Prostate gland (tissue), 2 donors: ENCODE results near the gene CEP131. TPM values are rescaled to one million over a fixed set of nuclear protein-coding genes. Genes with fewer than 3 reads are reported as not detected.
"Not testable (repeated sequence)": the region's sequence is repeated elsewhere in the genome, so short reads cannot be mapped to it uniquely, and the experiment has no call there.

ENCODE experiments used
- DNase-seq: peaks from one replicate; pipeline ENCODE4 v3.0.0-alpha.2; 2019; ENCODE audit warnings: low spot score
- H3K27ac ChIP-seq, 2 donors: fragments of 200-600 bp; sonication (generic); 2 replicates each; pipeline ENCODE4 v1.5.1; 2017 to 2019
- H3K27me3 ChIP-seq: fragments of 200-600 bp; sonication (generic); replicated peaks from 2 replicates; pipeline ENCODE4 v1.5.1; 2019; ENCODE audit not compliant: insufficient read depth
- H3K36me3 ChIP-seq, 2 donors: fragments of 200-600 bp; sonication (generic); 1 replicate in 1 of 2; 2 replicates in 1 of 2; pipeline versions ENCODE4 v1.5.1 to v1.8.1; 2017 to 2019
- H3K4me1 ChIP-seq: fragments of 200-600 bp; sonication (generic); replicated peaks from 2 replicates; pipeline ENCODE4 v1.5.1; 2019
- H3K4me3 ChIP-seq, 2 donors: fragments of 200-600 bp; sonication (generic); 2 replicates each; pipeline ENCODE4 v1.5.1; 2017 to 2019
- H3K9me3 ChIP-seq: fragments of 200-600 bp; sonication (generic); 2 replicates; pipeline ENCODE4 v1.5.1; 2017
- POLR2A ChIP-seq: fragments of 450-650 bp; IDR thresholded peaks from one replicate; pipeline ENCODE4 v1.6.1; 2016; ENCODE audit warnings: antibody characterized with exemption, mild to moderate bottlenecking
- POLR2AphosphoS5 ChIP-seq: sonication (generic); formaldehyde crosslinking; IDR thresholded peaks from one replicate; pipeline ENCODE4 v1.6.1; 2017; ENCODE audit warnings: antibody characterized with exemption
- WGBS: methylation state at CpG from one replicate; pipeline ENCODE4 v1.1.5; 2018; 5-methylcytosine and 5-hydroxymethylcytosine counted together
- intact Hi-C: fragments of 100-400 bp; cut with DNase I; formaldehyde crosslinking; loops from one replicate; pipeline ENCODE4 v1.14.2; 2022
- total RNA-seq, 2 donors: library from RNA; depleted of rRNA; stranded (reverse); fragments of >200 nt; gene quantifications; one replicate each; pipeline ENCODE4 v1.1.0, GENCODE V29; 2016
- TF ChIP-seq, protein P1 (sequence below), 4 experiments: fragments of 200-600 bp in 2 of 4; fragments of 450-650 bp in 2 of 4; sonication (generic) in 2 of 4; IDR thresholded peaks; 1 replicate in 3 of 4; 2 replicates in 1 of 4; pipeline ENCODE4 v1.5.1; 2016 to 2019; ENCODE audit warnings: antibody characterized with exemption in 4 of 4, mild to moderate bottlenecking in 2 of 4, moderate library complexity in 2 of 4

Gene CEP131
- total RNA-seq, 2 donors from 2014 or later: 7.1 to 24.0 TPM

DNA sequence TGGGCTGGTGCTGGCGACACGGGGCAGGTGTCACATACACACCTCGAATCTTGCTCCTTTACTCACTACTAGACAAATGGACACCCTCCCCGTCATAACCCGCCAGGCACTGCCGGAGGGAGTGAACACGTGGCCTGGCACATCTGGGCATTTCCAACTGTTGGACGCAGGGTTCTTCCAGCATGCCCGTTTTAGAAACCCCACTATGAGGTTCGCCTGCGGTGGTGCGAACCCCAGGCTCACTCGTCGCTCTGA lies 6.8 kb upstream of the CEP131 start:
- H3K9me3 ChIP-seq: no peaks in the 10 kb centered on the region
- WGBS: 93% methylated on average over 14 of the region's 14 CpGs
- DNase-seq: no peak
- TF ChIP-seq, protein P1, sequence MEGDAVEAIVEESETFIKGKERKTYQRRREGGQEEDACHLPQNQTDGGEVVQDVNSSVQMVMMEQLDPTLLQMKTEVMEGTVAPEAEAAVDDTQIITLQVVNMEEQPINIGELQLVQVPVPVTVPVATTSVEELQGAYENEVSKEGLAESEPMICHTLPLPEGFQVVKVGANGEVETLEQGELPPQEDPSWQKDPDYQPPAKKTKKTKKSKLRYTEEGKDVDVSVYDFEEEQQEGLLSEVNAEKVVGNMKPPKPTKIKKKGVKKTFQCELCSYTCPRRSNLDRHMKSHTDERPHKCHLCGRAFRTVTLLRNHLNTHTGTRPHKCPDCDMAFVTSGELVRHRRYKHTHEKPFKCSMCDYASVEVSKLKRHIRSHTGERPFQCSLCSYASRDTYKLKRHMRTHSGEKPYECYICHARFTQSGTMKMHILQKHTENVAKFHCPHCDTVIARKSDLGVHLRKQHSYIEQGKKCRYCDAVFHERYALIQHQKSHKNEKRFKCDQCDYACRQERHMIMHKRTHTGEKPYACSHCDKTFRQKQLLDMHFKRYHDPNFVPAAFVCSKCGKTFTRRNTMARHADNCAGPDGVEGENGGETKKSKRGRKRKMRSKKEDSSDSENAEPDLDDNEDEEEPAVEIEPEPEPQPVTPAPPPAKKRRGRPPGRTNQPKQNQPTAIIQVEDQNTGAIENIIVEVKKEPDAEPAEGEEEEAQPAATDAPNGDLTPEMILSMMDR (IDR thresholded peaks at IDR 0.05): no peak
- TF ChIP-seq POLR2AphosphoS5 (no peak), POLR2A (no peak)
- no peaks in the 10 kb centered on the region for H3K4me1 ChIP-seq
- no peak overlapping the region for H3K4me3 ChIP-seq
- H3K27me3 ChIP-seq: no peaks in the 10 kb centered on the region
- H3K36me3 ChIP-seq: peaks cover 0 to 4% of the 10 kb centered on the region in 2 donors
- H3K27ac ChIP-seq: no peak overlapping the region
- intact Hi-C loops: no loop called here

DNA sequence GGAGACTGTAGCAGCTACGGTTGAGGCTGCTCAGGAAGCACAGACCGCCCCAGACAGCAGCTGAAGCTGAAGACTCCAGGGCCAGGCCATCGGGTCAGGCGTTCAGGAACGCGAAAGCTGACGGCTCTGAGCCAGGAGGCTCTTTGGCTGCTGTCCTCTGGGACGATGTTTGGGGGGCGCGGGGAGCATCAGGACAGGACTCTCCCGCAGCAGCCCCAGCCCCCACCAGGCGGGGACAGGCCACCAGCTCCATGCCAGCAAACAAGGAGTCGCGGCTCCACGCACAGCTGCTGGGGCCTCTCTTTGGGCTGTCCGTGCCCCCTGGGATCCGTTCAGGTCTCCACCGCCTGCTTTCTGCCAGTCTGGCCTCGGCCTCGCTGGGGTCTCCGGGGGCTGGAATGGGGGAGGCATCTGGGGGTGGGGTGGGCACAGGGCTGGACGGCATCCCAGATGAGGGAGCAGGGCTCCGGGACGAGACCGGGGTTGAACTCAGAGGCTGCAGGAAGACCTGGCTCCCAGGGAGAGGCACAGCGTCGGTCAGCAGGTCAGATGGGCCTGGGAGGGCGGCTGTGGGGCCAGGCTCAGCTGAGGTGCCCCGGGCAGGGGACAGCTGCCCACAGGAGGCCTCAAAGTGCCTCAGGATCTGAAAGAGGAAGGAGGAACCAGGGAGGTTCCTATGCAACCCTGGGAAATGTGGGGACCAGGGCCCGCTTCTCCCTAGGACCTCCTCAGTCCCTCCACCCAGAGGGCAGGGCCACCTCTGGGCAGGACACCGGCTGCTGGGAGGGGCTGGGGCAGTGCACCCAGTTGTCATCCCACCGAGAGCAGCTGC lies 6.3 kb upstream of the CEP131 start:
- WGBS: 90% methylated on average over 27 of the region's 32 CpGs
- no peak overlapping the region for H3K4me3 ChIP-seq
- intact Hi-C loops: no loop called here
- no peaks in the 10 kb centered on the region for H3K9me3 ChIP-seq
- H3K27ac ChIP-seq: no peak overlapping the region
- H3K4me1 ChIP-seq: no peaks in the 10 kb centered on the region
- no peak for DNase-seq
- no peaks in the 10 kb centered on the region for H3K27me3 ChIP-seq
- peaks cover 0 to 4% of the 10 kb centered on the region in 2 donors for H3K36me3 ChIP-seq
- TF ChIP-seq, protein P1 (IDR thresholded peaks at IDR 0.05): no peak
- TF ChIP-seq POLR2AphosphoS5 (no peak), POLR2A (no peak)

DNA sequence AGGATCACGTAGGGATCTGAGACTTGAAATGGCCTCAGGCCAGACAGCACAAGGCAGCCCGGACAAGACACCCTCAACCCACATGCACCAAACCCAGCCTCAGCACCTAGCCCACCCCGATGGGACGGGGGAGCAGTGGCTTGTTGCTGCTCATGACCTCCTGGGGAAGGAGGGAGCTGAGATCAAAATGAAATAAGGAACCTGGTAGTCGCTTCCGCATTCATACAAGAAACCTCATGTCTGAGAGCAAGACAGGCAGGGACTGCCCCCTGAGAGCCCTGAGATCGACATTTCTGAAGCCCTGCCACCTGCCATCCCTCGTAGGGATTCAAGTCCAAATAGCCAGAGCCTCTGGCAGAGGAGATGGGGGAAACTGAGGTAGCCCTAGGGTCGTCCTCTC lies 5.7 kb upstream of the CEP131 start:
- peaks cover under 1% of the 10 kb centered on the region for H3K4me1 ChIP-seq
- 79% methylated on average over 9 of the region's 9 CpGs for WGBS
- no peak overlapping the region for H3K27ac ChIP-seq
- no peak for TF ChIP-seq POLR2AphosphoS5
- no peak overlapping the region for H3K4me3 ChIP-seq
- no peaks in the 10 kb centered on the region for H3K27me3 ChIP-seq
- intact Hi-C loops: no loop called here
- peaks cover 0 to 4% of the 10 kb centered on the region in 2 donors for H3K36me3 ChIP-seq
- no peak for DNase-seq
- no peaks in the 10 kb centered on the region for H3K9me3 ChIP-seq

DNA sequence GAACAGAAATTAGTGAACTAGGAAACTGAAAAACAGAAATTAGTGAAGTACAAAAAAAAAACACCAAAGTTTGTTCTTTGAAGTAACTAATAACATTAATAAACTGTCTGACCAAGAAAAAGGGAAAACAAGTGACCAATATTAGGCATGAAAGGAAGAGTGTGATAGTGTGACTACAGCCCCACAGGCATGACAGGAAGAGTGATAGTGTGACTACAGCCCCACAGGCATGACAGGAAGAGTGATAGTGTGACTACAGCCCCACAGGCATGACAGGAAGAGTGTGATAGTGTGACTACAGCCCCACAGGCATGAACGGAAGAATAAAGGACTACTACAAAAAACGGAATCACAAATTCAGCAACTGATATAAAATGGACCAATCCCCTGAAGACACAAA lies 4.9 kb upstream of the CEP131 start:
- H3K27ac ChIP-seq, H3K27me3 ChIP-seq, H3K9me3 ChIP-seq, H3K36me3 ChIP-seq, DNase-seq, H3K4me1 ChIP-seq, H3K4me3 ChIP-seq, intact Hi-C loops: not testable (repeated sequence)
- WGBS: 83% methylated on average over 2 of the region's 2 CpGs

DNA sequence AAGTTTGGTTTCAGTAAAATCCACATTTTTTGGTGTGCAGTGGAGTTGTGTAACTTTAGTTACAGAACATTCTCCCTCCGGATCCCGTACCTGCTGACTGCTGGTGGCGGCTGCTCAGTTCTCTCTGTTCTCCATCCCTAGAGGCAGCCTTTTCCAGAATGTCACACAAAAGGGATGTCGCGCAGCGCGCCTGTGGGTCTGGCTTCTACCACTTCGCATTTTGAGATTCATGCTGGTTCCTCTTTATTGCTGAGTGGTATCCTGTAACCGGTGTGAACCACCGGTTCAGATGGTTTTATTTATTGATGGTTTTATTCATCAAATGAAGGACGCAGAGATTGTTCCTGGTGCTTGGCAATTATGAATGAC lies 981 bp upstream of the CEP131 start:
- no peak for DNase-seq
- H3K27ac ChIP-seq: peak overlapping the region in 1 of 2 donors; percentile 3
- TF ChIP-seq POLR2AphosphoS5 (no peak), POLR2A (no peak)
- TF ChIP-seq, protein P1 (IDR thresholded peaks at IDR 0.05): no peak
- WGBS: 12% methylated on average over 11 of the region's 11 CpGs
- H3K27me3 ChIP-seq: no peaks in the 10 kb centered on the region
- intact Hi-C loops: no loop called here
- H3K9me3 ChIP-seq: no peaks in the 10 kb centered on the region
- peak overlapping the region; percentile 7 to 74 for H3K4me3 ChIP-seq
- H3K4me1 ChIP-seq: peaks cover 10% of the 10 kb centered on the region
- no peaks in the 10 kb centered on the region for H3K36me3 ChIP-seq

DNA sequence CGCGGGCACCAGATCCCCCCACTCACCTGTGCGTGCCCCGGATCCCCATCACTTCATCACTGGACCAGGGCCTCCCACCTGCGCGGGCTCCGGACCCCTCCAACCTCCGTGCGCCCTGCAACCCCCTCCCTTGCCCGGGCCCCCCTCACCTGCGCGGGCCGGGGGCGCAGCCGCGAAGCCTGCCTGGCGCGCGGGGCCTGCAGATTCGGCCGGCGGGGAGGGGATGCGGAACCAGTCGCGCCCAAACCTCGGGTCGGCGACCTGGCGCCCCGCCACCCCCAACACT lies 202 bp downstream of the CEP131 start:
- Histone ChIP-seq H3K4me1 (peaks cover 10% of the 10 kb centered on the region), H3K27me3 (no peaks in the 10 kb centered on the region), H3K9me3 (no peaks in the 10 kb centered on the region), H3K4me3 (peak overlapping the region; percentile 73 to 74), H3K36me3 (no peaks in the 10 kb centered on the region), H3K27ac (no peak overlapping the region)
- intact Hi-C loops: no loop called here
- DNase-seq: no peak
- TF ChIP-seq, protein P1 (IDR thresholded peaks at IDR 0.05): no peak
- TF ChIP-seq POLR2A (no peak), POLR2AphosphoS5 (no peak)
- WGBS: 2% methylated on average over 30 of the region's 30 CpGs
